NCI-H187 (cell line): ENCODE results near the gene OGFR.

Source experiments
- DNase-seq, 2 experiments: peaks; one replicate each; lab custom pipeline; 2025; lab: John Stamatoyannopoulos, UW

OGFR gene

GRCh38 chr20:62815066-62815991 lies 10.7 kb downstream of the OGFR start:
- no peak for DNase-seq

- no peak for DNase-seq
Observed at GRCh38 chr20:62816031-62816883, 11.6 kb downstream of the OGFR start.

GRCh38 chr20:62816884-62817873 lies 12.5 kb downstream of the OGFR start, which contains the start of gene COL9A3:
Gene COL9A3, plus strand, starts transcription at chr20:62817050. Its CDS starts 15 bp downstream, at chr20:62817065.
- no peak for DNase-seq

- DNase-seq, result no peak
Observed at GRCh38 chr20:62817975-62818591, 13.4 kb downstream of the OGFR start.

GRCh38 chr20:62818592-62819493 lies 14.2 kb downstream of the OGFR start:
- DNase-seq, result no peak

- no peak for DNase-seq
Observed at GRCh38 chr20:62819494-62820174, 15.0 kb downstream of the OGFR start.

- no peak for DNase-seq
Observed at GRCh38 chr20:62820208-62820961, 15.8 kb downstream of the OGFR start.

GRCh38 chr20:62820962-62821725 lies 16.5 kb downstream of the OGFR start:
- no peak for DNase-seq

GRCh38 chr20:62821726-62822210 lies 17.1 kb downstream of the OGFR start:
- DNase-seq, result no peak

GRCh38 chr20:62822239-62822787 lies 17.7 kb downstream of the OGFR start:
- no peak for DNase-seq

GRCh38 chr20:62822788-62823651 lies 18.4 kb downstream of the OGFR start:
- DNase-seq, result peak; percentile 25 to 41

- DNase-seq, result no peak
Observed at GRCh38 chr20:62823688-62824475, 19.2 kb downstream of the OGFR start.

- peak in 1 of 2 experiments; percentile 48 for DNase-seq
Observed at GRCh38 chr20:62824476-62825332, 20.1 kb downstream of the OGFR start.

GRCh38 chr20:62825333-62825985 lies 20.8 kb downstream of the OGFR start:
- no peak for DNase-seq
